HG03354 (cell line): ENCODE results near the gene C4orf36.
"Not testable (repeated sequence)": the region's sequence is repeated elsewhere in the genome, so short reads cannot be mapped to it uniquely, and the experiment has no call there.

Experiments used
- ATAC-seq: cut with Tn5 transposase; IDR thresholded peaks from one replicate; pipeline ENCODE4 v1.9.1; 2021; ENCODE audit warnings: mild to moderate bottlenecking; ENCODE audit not compliant: unreplicated experiment, poor library complexity, severe bottlenecking

C4orf36 gene

DNA sequence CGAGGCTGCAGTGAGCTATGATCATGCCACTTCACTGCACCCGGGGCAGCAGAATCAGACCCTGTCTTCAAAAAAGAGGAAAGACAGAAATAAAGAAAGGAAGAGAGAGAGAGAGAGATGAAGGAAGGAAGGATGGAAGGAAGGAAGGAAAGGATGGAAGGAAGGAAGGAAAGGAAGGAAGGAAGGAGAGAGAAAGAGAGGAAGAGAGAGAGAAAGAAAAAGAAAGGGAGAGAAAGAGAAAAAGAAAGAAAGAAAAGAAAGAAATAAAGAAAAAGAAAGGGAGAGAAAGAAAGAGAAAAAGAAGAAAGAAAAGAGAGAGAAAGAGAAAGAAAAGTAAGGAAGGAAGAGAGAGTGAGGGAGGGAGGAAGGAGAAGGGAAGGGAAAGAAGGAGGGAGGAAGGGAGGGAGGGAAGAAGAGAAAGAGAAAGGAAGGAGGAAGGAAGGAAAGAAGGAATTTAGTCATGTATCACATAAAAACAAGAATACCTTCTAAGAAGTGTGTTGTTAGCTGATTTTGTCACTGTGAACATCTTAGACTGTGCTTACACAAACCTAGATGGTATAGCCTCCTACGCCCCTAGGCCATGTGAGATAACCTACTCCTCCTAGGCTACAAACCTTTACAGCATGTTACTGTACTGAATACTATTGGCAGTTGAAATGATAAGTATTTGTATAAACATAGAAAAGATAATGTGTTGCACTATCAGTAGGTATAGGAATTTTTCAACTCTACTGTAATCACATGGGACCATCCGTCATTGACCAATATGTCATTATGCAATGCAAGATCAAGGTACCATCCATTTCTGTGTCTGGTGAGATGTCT is 25.2 kb upstream of the C4orf36 start:
- ATAC-seq: no peak

DNA sequence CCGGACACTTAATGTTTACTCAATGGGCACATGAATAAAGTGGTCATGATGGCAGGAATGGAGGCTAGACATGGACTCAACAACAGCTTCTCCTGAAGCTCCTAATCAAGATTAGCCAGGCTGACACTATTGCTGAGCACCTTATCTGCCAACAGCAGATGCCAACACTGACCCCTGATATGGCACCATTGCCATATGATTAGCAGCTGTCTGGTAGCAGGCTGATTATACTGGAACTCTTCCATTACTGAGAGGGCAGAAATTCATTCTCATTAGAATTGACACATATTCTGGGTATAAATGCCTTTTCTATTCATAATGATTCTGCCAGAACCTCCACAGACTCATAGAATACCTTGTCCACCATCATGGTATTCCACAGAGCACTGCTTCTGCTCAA is 24.2 kb upstream of the C4orf36 start:
- no peak for ATAC-seq

DNA sequence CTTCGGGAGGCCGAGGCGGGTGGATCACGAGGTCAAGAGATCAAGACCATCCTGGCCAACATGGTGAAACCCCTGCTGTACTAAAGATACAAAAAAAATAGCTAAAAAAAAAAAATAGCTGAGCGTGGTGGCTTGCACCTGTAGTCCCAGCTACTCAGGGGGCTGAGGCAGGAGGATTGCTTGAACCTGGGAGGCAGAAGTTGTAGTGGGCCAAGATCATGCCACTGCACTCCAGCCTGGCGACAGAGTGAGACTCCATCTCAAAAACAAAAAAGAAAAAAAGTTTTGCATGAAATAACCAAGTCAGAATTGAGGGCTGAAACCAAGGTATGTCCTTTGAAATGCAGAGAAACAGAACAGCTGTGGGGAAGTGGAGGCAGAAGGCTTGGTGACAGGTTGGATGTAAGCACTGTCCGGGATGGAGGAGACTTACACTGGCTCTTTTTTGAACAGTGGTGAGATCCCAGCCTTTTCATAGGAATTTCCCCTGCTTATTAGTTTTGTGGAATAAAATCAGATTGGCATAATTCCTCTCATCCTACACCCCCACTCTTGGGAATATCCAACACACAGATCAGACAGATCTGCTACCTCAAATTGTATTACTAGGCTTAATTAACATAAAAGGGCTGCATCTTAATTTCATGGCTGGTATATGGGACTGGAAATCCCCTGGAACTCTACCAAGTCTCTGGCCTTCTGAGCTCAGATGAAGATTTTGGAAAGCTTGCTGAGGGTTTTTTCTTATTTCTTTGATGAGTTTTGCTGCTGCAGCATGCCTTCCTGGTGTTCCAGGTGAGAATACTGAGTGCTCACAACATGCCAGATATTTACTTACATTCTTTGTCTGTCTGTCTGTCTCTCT is 18.8 kb upstream of the C4orf36 start:
- no peak for ATAC-seq

DNA sequence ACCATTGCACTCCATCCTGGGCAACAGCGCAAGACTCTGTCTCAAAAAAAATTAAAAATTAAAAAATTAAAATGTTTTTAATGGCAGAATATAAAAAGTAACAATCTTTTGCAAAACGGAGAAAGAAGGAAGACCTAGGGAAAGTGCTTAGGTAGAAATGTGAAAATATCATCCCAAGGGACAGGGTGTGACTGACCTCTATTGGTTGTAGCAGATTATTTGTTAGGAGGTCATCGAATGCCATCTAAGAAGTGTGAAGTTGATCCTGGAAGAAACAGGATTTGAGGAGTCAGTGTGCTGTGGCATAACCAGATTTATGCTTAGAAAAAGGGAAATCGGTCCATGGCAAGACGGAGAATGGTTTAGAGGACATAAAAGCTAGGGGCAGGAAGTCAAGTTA is 18.1 kb upstream of the C4orf36 start:
- ATAC-seq: no peak

DNA sequence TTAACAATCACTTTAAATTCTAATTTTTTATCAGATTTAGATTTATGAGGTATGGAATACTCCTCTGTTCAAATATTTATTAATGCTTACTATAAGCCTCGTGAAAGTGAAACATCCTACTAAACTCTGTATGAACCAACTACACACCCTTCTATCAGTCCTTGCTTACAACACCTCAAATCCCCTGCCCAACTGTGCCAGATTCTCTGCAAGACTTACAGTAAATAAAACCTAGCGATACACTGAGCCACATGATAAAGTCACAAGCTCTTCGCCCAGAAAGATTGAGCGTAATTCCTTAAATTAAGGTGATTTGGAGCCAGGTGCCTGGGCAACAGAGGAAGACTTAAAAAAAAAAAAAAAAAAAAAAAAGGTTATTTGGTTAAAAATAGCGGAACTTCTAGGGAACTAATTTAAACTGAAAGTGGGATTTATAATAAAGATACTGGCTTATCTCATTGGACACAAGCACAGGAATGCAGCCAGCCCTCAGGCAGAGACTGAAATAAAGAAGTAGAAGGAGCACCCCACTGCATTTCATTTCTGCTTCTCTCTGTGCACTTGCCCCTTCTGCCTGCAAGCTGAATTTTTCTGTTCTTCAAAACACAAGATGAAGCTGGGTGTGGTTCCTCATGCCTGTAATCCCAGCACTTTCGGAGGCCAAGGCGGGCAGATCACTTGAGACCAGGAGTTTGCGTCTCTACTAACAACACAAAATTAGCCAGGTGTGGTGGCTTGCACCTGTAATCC is 17.5 kb upstream of the C4orf36 start:
- ATAC-seq: no peak

DNA sequence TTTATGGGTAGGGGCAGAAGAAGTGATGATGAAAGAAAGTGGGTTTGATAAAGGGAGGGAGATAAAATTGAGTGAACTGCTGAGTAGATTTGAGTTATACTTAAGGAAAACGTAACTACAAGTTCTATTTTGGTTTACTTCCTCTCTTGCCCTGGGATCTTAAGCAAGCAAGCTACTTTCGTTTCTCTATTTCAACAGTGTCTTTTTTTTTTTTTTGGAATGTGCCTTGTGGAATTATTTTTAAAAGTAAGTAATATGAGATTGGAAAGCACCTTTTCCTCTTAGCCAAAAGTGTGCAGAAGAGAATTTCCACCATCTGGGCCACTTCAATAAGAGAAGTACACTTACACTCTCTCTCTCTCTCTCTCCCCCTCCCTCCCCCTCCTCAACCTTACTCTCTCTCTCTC is 16.0 kb upstream of the C4orf36 start:
- ATAC-seq: no peak

DNA sequence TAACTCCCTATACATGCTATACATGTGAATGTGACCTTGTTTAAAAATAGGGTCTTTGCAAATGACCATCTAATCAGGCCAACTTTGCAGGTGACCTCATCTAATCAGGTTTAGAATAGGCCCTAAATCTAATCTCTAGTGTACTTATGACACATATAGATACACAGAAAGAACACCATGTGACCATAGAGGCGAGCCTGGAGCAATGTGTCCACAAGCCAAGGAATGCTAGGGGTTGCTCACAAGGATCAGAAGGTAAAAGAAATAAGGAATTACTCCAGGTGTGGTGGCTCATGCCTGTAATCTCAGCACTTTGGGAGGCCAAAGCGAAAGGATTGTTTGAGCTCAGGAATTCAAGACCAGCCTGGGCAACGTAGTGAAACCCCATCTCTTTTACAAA is 9.6 kb upstream of the C4orf36 start:
- ATAC-seq: no peak

DNA sequence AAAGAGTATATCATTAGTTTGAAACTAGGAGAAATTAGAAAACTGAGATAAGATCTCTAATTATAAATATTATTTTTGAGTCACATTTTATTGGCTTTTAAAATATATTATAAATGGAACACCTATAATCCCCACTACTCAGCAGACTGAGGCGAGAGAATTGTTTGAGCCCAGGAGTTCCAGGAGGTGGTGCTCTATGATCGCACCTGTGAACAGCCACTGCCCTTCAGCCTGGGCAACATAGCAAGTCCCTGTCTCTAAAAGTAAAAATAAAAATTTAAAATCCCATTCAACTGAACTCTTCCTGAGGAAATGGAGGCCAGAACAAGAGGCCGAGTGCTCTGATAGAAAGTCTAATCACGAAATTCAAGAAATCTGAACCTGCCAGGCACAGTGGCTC is 6.3 kb upstream of the C4orf36 start:
- ATAC-seq: no peak

DNA sequence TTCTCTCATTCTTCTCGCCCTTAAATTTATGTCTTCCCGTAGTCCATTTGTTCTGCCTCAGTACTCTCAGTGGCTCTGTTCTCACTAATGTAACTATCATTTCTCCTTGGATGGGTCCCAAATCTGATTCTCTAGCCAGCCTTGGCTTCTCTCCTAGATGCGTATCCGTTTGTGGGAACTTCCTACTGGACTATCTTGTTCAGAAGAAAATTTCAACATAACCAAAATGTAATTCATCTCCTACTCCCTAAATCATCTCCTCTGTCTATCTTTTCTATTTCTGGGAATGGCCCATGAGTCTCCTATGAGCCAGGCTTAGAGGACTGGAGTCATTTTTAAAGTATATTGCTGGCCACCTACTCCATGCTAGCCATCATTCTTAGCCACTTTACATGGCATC is 4.4 kb upstream of the C4orf36 start:
- no peak for ATAC-seq

DNA sequence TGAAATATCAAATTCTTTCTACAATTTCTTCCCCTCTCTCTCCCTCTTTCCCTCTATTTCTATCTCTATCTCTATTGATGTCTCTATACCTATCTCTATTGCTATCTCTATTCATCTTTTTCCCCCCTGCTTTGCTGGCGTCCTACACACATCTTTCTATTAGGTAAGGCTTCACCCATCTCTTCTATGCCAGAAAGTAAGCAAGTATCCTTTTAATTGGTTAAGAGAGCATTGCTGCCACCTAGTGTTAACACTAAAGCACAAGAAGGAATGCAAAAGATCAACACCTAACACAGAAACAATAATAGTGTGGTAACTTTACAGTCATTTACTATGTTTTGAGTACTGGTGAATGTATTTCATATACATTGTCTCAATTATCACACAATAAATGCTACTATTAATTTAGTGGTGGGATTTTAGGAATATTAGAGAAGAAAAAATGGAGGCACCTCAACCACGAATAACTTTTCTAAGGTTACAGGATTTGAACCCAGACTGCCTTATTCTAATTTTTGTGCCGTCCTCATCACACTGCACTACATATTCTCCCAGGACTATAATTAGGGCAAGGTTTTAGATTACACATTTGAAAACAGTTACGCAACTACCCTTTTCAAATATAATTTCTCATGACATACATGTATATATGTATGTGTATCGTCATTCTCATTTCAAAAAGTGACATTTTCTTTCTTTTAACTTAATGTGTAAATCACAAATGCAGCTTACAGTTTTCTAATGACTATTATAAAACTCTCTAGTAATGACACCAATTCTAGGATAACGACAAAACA is 3.7 kb upstream of the C4orf36 start:
- peak; percentile 63 for ATAC-seq

DNA sequence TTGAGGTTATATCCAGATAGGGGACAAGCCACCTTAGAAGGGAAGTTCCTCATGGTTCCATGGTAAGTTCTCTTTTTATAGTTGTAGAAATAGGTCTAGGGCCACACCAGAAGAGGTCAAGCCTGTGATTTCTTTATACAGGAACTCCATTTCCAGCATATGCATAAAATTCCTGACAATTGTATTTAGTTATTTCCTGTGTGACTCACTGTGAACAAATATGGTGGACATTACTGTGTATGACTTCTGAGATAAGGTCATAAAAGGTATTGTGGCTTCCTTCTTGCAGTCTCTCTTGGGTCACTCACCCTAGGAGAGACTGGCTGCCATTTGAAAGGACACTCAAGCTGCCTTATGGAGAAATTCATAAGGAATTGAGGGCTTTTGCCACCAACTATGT is 2.2 kb upstream of the C4orf36 start:
- no peak for ATAC-seq

DNA sequence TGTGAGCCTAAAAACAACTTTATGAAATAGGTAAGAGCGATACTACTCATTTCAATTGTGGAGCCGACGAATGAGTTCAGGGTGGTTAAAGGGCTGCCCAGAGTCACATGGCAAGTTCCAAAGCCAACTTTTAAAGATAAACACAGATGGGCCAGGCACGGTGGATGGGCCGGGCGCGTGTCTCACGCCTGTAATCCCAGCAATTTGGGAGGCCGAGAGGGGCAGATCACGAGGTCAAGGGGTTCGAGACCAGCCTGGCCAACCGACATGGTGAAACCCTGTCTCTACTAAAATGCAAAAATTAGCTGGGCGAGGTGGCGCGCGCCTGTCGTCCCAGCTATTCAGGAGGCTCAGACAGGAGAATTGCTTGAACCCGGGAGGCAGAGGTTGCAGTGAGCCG is 914 bp upstream of the C4orf36 start:
- ATAC-seq: no peak

DNA sequence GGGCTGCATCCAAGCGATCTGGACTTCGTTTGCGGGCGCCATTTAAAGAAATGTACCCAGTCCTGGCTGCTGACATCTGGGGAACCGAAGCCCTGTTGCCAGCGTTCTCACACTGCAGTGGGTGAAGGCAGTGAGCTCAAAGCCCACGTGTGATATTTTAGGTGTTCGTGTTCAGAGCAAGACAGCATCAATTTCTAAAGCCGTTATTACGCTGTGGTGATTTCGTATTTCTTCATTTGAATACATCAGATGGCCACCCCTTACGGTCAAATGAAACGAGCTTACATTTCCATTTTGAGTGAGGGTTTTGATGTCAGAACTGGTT is 376 bp upstream of the C4orf36 start:
- ATAC-seq: peak; percentile 24

DNA sequence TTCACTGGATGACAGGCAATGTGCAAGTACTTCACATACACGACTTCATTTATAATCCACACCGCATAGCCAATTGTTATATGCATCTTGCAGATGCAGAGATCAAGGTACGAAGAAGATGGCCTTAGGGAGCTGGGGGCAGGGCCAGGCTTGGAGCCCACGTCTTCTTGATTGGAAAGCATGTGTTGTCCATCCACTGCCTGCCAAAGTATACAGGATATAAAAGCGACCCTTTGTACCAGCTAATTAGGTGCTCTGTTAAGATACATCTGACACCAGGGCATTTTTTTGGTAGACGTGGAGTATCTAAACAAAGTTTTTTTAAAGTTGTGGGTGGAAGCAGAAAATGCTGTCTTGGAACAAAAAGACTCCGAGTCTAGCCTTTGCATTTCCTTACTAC is 1.4 kb downstream of the C4orf36 start:
- no peak for ATAC-seq

DNA sequence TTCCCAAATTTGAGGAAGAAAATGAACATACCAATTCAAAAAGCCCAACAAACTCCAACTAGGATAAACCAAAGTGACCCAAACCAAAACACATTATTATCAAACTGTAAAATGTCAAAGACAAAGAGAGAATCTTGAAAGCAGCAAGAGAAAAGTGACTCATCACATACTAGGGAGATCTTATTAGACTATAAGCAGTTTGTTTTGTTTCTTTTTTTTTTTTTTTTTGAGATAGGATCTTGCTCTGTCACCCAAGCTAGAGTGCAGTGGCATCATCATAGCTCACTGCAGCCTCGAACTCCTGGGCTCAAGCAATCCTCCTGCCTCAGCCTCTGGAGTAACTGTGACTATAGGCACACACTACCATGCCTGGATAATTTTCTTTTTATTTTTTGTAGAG is 12.6 kb downstream of the C4orf36 start:
- ATAC-seq: no peak

DNA sequence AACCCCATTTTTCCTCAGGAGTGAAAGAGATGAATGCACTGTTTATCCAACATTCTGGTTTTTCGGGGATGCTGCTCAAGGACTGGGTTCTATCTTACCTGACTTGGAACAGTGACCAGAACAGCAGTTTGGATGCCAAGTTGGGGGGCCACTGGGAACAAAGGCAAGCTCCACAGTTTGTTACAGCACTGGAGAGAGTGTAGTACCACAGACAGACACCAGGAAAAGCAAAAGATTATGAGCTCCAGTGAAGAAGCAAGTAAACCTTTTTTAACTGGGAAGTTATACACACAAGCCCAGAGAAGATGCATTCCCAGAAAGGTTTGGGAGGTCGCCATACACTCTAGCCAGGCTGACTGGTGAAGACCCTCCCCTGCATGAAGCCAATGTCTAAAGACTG is 13.6 kb downstream of the C4orf36 start:
- ATAC-seq: no peak

DNA sequence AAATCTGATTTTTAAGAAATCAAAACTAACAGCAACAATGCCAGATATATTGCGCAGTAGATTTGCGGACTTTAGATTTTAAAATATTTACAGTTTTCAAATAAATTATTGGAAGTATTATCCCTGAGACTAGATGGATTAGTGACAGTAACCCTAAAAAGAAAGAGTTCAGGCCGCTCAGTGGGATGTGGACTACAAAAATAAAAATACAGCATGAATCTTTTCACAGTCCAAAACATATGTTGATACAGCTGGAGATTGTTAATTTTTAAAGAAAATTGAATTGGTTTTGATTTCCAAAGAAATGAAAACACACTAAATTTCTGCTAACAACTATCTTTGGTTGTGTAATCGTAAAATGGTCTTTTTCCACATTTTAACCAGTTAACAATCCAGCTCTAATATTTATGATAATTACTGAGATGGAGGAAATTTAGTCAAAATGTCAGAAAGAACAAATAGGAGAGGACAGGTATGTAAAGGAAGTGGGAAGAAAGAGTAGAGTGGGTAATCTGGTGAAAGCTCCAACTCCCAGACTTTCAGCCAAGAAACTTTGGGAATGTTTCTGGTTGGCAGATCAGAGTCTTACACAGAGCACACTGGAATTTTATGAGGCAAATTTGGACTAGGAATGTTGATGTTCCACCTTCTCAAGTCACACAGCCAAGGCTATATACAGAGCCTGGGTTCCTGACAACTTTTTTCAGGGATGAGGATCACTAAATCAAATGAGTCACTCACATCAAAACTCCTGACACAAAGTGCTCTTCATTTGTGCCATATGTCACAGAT is 15.1 kb downstream of the C4orf36 start:
- ATAC-seq: no peak

DNA sequence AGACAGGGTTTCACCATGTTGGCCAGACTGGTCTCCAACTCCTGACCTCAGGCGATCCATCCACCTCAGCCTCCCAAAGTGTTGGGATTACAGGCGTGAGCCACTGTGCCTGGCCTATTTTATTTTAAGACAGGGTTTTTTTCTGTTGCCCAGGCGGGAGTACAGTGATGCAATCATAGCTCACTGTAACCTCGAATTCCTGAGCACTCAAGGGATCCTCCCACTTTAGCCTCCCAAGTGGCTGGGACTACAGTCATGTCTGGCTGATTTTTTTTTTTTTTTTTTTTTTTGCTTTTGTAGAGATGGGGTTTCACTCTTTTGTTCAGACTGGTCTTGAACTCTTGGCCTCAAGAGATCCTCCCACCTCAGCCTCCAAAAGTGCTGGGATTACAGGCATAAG is 16.8 kb downstream of the C4orf36 start:
- not testable (repeated sequence) for ATAC-seq

DNA sequence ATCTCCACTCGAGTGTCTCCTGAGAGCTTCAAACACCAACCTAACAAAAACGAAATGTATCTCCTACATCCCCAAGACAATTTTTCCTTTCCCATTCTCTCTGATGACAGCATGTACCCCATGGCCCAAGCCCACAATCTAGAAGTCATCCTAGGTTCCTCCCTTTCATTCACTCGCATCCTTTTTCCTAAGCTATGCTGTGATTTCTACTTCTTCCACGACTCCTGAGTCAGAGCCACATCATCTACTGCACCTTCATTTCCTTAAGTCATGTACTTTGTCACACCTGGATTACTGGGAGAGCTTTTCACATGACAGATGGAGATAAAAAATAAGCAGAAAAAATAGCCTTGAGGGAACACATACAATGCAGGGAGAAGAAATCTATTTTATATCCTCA is 20.1 kb downstream of the C4orf36 start:
- ATAC-seq: no peak
